IMR-90 (cell line): Measurements from ENCODE around the gene NT5C3A. TPM values are rescaled to one million over a fixed set of nuclear protein-coding genes. Genes with fewer than 3 reads are reported as not detected.
"Not testable (repeated sequence)": the region's sequence is repeated elsewhere in the genome, so short reads cannot be mapped to it uniquely, and the experiment has no call there.

Experiments used
- ATAC-seq: fragments of 200-7000 bp; cut with Tn5 transposase; 2 replicates; pipeline ENCODE4 v1.9.1; 2020; ENCODE audit warnings: low read depth, mild to moderate bottlenecking, moderate library complexity
- BruUV-seq: library from RNA; stranded (reverse); fragments of 400-500 nt; replicated peaks from 2 replicates; lab custom pipeline; 2021; lab: Mats Ljungman, UMichigan
- CTCF ChIA-PET: fragments of 300-600 bp; formaldehyde crosslinking; extraction: SDS; loops from one replicate; lab custom pipeline; 2021; ENCODE audit warnings: antibody characterized with exemption; lab: Yijun Ruan, JAX
- POLR2A ChIA-PET: fragments of 300-600 bp; sonication (Branson Sonifier 250); formaldehyde crosslinking; loops from one replicate; lab custom pipeline; 2022; ENCODE audit warnings: antibody characterized with exemption; ENCODE audit not compliant: unreplicated experiment; lab: Charles Lee
- DNase-seq: peaks from one replicate; pipeline ENCODE4 v3.0.0; 2013
- H2AFZ ChIP-seq: replicated peaks from 2 replicates; pipeline ENCODE3; 2013; ENCODE audit warnings: low read length, mild to moderate bottlenecking; ENCODE audit not compliant: poor library complexity
- H2AK5ac ChIP-seq: 2 replicates; pipeline ENCODE4 v1.6.1; 2013; ENCODE audit warnings: low read depth, low read length, inconsistent platforms
- H2AK9ac ChIP-seq: replicated peaks from 2 replicates; pipeline ENCODE3; 2013; ENCODE audit warnings: mild to moderate bottlenecking, low read depth, low read length, moderate library complexity; ENCODE audit not compliant: poor library complexity
- H2BK120ac ChIP-seq: 2 replicates; pipeline ENCODE4 v1.6.1; 2013; ENCODE audit warnings: low read depth, low read length, inconsistent platforms
- H2BK15ac ChIP-seq: 3 replicates; pipeline ENCODE4 v1.6.1; 2013; ENCODE audit warnings: low read depth, low read length, inconsistent platforms
- H2BK20ac ChIP-seq: 2 replicates; pipeline ENCODE4 v1.6.1; 2013; ENCODE audit warnings: low read depth, mild to moderate bottlenecking, inconsistent platforms, low read length, moderate library complexity
- H2BK5ac ChIP-seq: 2 replicates; pipeline ENCODE4 v1.6.1; 2013; ENCODE audit warnings: mild to moderate bottlenecking, low read depth, low read length, inconsistent platforms; ENCODE audit not compliant: poor library complexity, severe bottlenecking
- H3K14ac ChIP-seq: replicated peaks from 2 replicates; pipeline ENCODE4 v1.6.1; 2013; ENCODE audit warnings: low read depth, low read length, inconsistent platforms
- H3K18ac ChIP-seq: 2 replicates; pipeline ENCODE4 v1.6.1; 2013; ENCODE audit warnings: low read depth, low read length, control low read depth
- H3K23ac ChIP-seq: 2 replicates; pipeline ENCODE4 v1.6.1; 2013; ENCODE audit warnings: low read depth, low read length, inconsistent platforms
- H3K27ac ChIP-seq: 2 replicates; pipeline ENCODE4 v1.5.1; 2013; ENCODE audit warnings: mild to moderate bottlenecking, control low read depth, low read length; ENCODE audit not compliant: insufficient read depth
- H3K27me3 ChIP-seq: 2 replicates; pipeline ENCODE4 v1.6.1; 2013; ENCODE audit warnings: low read length; ENCODE audit not compliant: control insufficient read depth, insufficient read depth
- H3K36me3 ChIP-seq: 2 replicates; pipeline ENCODE4 v1.6.1; 2013; ENCODE audit warnings: low read length, mixed read lengths; ENCODE audit not compliant: control insufficient read depth, insufficient read depth
- H3K4ac ChIP-seq: 2 replicates; pipeline ENCODE4 v1.6.1; 2013; ENCODE audit warnings: low read depth, low read length, inconsistent platforms
- H3K4me1 ChIP-seq: 2 replicates; pipeline ENCODE4 v1.6.1; 2013; ENCODE audit warnings: low read length, mixed read lengths; ENCODE audit not compliant: control insufficient read depth, insufficient read depth
- H3K4me2 ChIP-seq: 2 replicates; pipeline ENCODE4 v1.6.1; 2013; ENCODE audit warnings: low read depth, mild to moderate bottlenecking, control low read depth, low read length, moderate library complexity
- H3K4me3 ChIP-seq: 2 replicates; pipeline ENCODE4 v1.5.1; 2013; ENCODE audit warnings: low read depth, mild to moderate bottlenecking, control low read depth, low read length, moderate library complexity; ENCODE audit not compliant: insufficient read depth
- H3K56ac ChIP-seq: 2 replicates; pipeline ENCODE4 v1.6.1; 2013; ENCODE audit warnings: low read length, inconsistent platforms; ENCODE audit not compliant: insufficient read depth; ENCODE audit errors: extremely low read depth
- H3K79me1 ChIP-seq, 2 experiments: 2 replicates each; pipeline ENCODE4 v1.6.1; 2013; ENCODE audit warnings: low read length in 2 of 2, inconsistent platforms in 1 of 2, low read depth in 1 of 2
- H3K9ac ChIP-seq: 2 replicates; pipeline ENCODE4 v1.6.1; 2013; ENCODE audit warnings: low read depth, low read length, control low read depth
- H3K9me1 ChIP-seq: 2 replicates; pipeline ENCODE4 v1.6.1; 2013; ENCODE audit warnings: low read length, inconsistent platforms; ENCODE audit not compliant: insufficient read depth
- H3K9me3 ChIP-seq: 2 replicates; pipeline ENCODE4 v1.6.1; 2013; ENCODE audit warnings: low read length; ENCODE audit not compliant: control insufficient read depth, insufficient read depth
- H4K20me1 ChIP-seq: 2 replicates; pipeline ENCODE4 v1.6.1; 2013; ENCODE audit warnings: low read length, inconsistent platforms; ENCODE audit not compliant: insufficient read depth
- H4K5ac ChIP-seq: 2 replicates; pipeline ENCODE4 v1.6.1; 2013; ENCODE audit warnings: mild to moderate bottlenecking, low read depth, low read length, control low read depth
- H4K8ac ChIP-seq, 2 experiments: 2 replicates each; pipeline ENCODE4 v1.6.1; 2013; ENCODE audit warnings: low read depth in 2 of 2, low read length in 2 of 2, control low read depth in 1 of 2, inconsistent platforms in 1 of 2
- H4K91ac ChIP-seq: 2 replicates; pipeline ENCODE4 v1.6.1; 2013; ENCODE audit warnings: low read depth, low read length, inconsistent platforms; ENCODE audit not compliant: insufficient read depth
- CEBPB ChIP-seq: IDR thresholded peaks from 2 replicates; pipeline ENCODE4 v1.6.1; 2012; ENCODE audit warnings: low read depth, low read length, improper control_type of control experiment
- WGBS, 2 experiments: methylation state at CpG; one replicate each; pipeline versions ENCODE4 v1.1.5 to v1.1.7; 2013; ENCODE audit warnings: missing lambda C conversion rate in 2 of 2; ENCODE audit not compliant: insufficient read length in 1 of 2; ENCODE audit errors: extremely low coverage in 2 of 2; 5-methylcytosine and 5-hydroxymethylcytosine counted together
- dilution Hi-C: fragments of 300-500 bp; cut with HindIII; formaldehyde crosslinking; loops from one replicate; pipeline ENCODE4 v1.14.3; 2018; ENCODE audit warnings: low sequenced_read_pairs; ENCODE audit not compliant: unreplicated experiment
- in situ Hi-C: fragments of 300-500 bp; cut with MboI; formaldehyde crosslinking; loops from 3 replicates; pipeline ENCODE4 v1.14.3; 2019; ENCODE audit warnings: low sequenced_read_pairs, inconsistent platforms, mixed read lengths
- intact Hi-C: fragments of 100-400 bp; cut with micrococcal nuclease; formaldehyde crosslinking; loops from 2 replicates; pipeline ENCODE4 v1.10.0; 2022
- polyA plus RNA-seq, 3 experiments: library from polyadenylated mRNA; depleted of rRNA; stranded (reverse); fragments of >200 nt; gene quantifications; 2 replicates each; pipeline ENCODE4 v1.2.3, GENCODE V29; 2012; ENCODE audit warnings: low replicate concordance in 1 of 3
- total RNA-seq: library from RNA; depleted of rRNA; stranded (reverse); fragments of >200 nt; gene quantifications from 2 replicates; pipeline ENCODE4 v1.2.3, GENCODE V29; 2012

The NT5C3A gene
- total and polyA plus RNA-seq, 2 of the 4 experiments (the other 2 are of a cell fraction), result 11.3 to 12.2 TPM

GRCh38 chr7:32967268-32967582, 95.4 kb downstream of the NT5C3A start:
- H3K4me1 ChIP-seq, H2AFZ ChIP-seq, in situ Hi-C loops, ATAC-seq, H2BK15ac ChIP-seq, H3K4me2 ChIP-seq, BruUV-seq, dilution Hi-C loops, H3K4ac ChIP-seq, H4K91ac ChIP-seq, DNase-seq, H2AK9ac ChIP-seq, H3K9ac ChIP-seq, H3K56ac ChIP-seq, H3K36me3 ChIP-seq, H4K5ac ChIP-seq, POLR2A ChIA-PET, CTCF ChIA-PET, H3K4me3 ChIP-seq, H3K27me3 ChIP-seq, H3K18ac ChIP-seq, H4K8ac ChIP-seq, H2AK5ac ChIP-seq, H2BK120ac ChIP-seq, H3K14ac ChIP-seq, H2BK20ac ChIP-seq, H4K20me1 ChIP-seq, H3K9me3 ChIP-seq, intact Hi-C loops, H3K9me1 ChIP-seq, H3K27ac ChIP-seq, H2BK5ac ChIP-seq, H3K23ac ChIP-seq: not testable (repeated sequence)
- peak; percentile 34; the same call in 1 of the 2 replicates for TF ChIP-seq CEBPB
- peaks cover 0 to 16% of the 10 kb centered on the region in 2 experiments; a peak in 3 of 4 replicates for H3K79me1 ChIP-seq
- no CpG with 5 or more reads among the region's 4 CpGs for WGBS, 2 experiments

GRCh38 chr7:32966489-32967267, 95.9 kb downstream of the NT5C3A start:
- H3K36me3 ChIP-seq, H3K9me3 ChIP-seq, CTCF ChIA-PET, H4K8ac ChIP-seq, in situ Hi-C loops, H3K4me1 ChIP-seq, H3K18ac ChIP-seq, H3K23ac ChIP-seq, H2BK5ac ChIP-seq, BruUV-seq, ATAC-seq, H2AFZ ChIP-seq, H2BK15ac ChIP-seq, H3K27me3 ChIP-seq, H2AK9ac ChIP-seq, H3K9me1 ChIP-seq, H3K4me2 ChIP-seq, H4K5ac ChIP-seq, H3K9ac ChIP-seq, H4K20me1 ChIP-seq, H3K4me3 ChIP-seq, H3K56ac ChIP-seq, H2AK5ac ChIP-seq, intact Hi-C loops, H3K4ac ChIP-seq, dilution Hi-C loops, H3K14ac ChIP-seq, POLR2A ChIA-PET, DNase-seq, H3K27ac ChIP-seq, H2BK20ac ChIP-seq, H4K91ac ChIP-seq, H2BK120ac ChIP-seq: not testable (repeated sequence)
- peaks cover 0 to 16% of the 10 kb centered on the region in 2 experiments; a peak in 3 of 4 replicates for H3K79me1 ChIP-seq
- no CpG with 5 or more reads among the region's 5 CpGs for WGBS, 2 experiments
